DOHH2 (cell line): ENCODE measurements around the gene GMPR2.

Experiments
- H3F3A ChIP-seq: fragments of 200-600 bp; sonication (generic), shearing (Covaris generic); 2 replicates; pipeline ENCODE4 v1.6.0; 2016; ENCODE audit warnings: antibody characterized with exemption, mild to moderate bottlenecking; ENCODE audit not compliant: control insufficient read depth, insufficient read depth
- H3K27ac ChIP-seq: fragments of 200-600 bp; sonication (generic); 2 replicates; pipeline ENCODE4 v1.5.1; 2014; ENCODE audit warnings: low read depth, mild to moderate bottlenecking, low read length, moderate library complexity
- H3K27me3 ChIP-seq: fragments of 200-600 bp; sonication (generic); 2 replicates; pipeline ENCODE4 v1.6.1; 2014; ENCODE audit warnings: mild to moderate bottlenecking, low read length, mixed read lengths; ENCODE audit not compliant: control insufficient read depth
- H3K36me3 ChIP-seq: fragments of 200-600 bp; sonication (generic); 2 replicates; pipeline ENCODE4 v1.6.1; 2014; ENCODE audit warnings: mild to moderate bottlenecking, low read length, moderate library complexity, mixed read lengths; ENCODE audit not compliant: control insufficient read depth
- H3K4me1 ChIP-seq: fragments of 200-600 bp; sonication (generic); 2 replicates; pipeline ENCODE4 v1.6.1; 2014; ENCODE audit warnings: mild to moderate bottlenecking, low read length, mixed read lengths; ENCODE audit not compliant: control insufficient read depth
- H3K4me2 ChIP-seq: fragments of 200-600 bp; sonication (generic); 2 replicates; pipeline ENCODE4 v1.6.0; 2014; ENCODE audit warnings: mild to moderate bottlenecking, low read length, moderate library complexity
- H3K4me3 ChIP-seq: fragments of 200-600 bp; sonication (generic); 2 replicates; pipeline ENCODE4 v1.5.1; 2014; ENCODE audit warnings: mild to moderate bottlenecking, low read length, mixed read lengths
- H3K79me2 ChIP-seq: fragments of 200-600 bp; sonication (generic); 2 replicates; pipeline ENCODE4 v1.6.1; 2014; ENCODE audit warnings: mild to moderate bottlenecking, low read length, mixed read lengths; ENCODE audit not compliant: control insufficient read depth
- H3K9me2 ChIP-seq: fragments of 200-600 bp; sonication (generic); replicated peaks from 2 replicates; pipeline ENCODE4 v1.6.1; 2014; ENCODE audit warnings: mild to moderate bottlenecking, low read length, mixed read lengths; ENCODE audit not compliant: control insufficient read depth
- H3K9me3 ChIP-seq: fragments of 200-600 bp; sonication (generic); 2 replicates; pipeline ENCODE4 v1.6.1; 2014; ENCODE audit warnings: antibody characterized with exemption, low read length, mixed read lengths; ENCODE audit not compliant: control insufficient read depth, insufficient read depth
- H4K20me1 ChIP-seq: fragments of 200-600 bp; sonication (generic); 2 replicates; pipeline ENCODE4 v1.6.0; 2014; ENCODE audit warnings: low read depth, mild to moderate bottlenecking, antibody characterized with exemption, low read length, moderate library complexity; ENCODE audit not compliant: control insufficient read depth, insufficient read depth
- EZH2phosphoT487 ChIP-seq: fragments of 200-600 bp; sonication (generic); IDR thresholded peaks from 2 replicates; pipeline ENCODE4 v1.6.1; 2017; ENCODE audit warnings: borderline replicate concordance, mild to moderate bottlenecking, antibody characterized with exemption, low read length, moderate library complexity, mixed read lengths
- TF ChIP-seq, protein P1 (sequence below): fragments of 200-600 bp; sonication (generic); IDR thresholded peaks from one replicate; pipeline ENCODE4 v1.5.1; 2014; ENCODE audit warnings: antibody characterized with exemption, mild to moderate bottlenecking, low read depth, low read length; ENCODE audit not compliant: poor library complexity, severe bottlenecking

Gene GMPR2

DNA sequence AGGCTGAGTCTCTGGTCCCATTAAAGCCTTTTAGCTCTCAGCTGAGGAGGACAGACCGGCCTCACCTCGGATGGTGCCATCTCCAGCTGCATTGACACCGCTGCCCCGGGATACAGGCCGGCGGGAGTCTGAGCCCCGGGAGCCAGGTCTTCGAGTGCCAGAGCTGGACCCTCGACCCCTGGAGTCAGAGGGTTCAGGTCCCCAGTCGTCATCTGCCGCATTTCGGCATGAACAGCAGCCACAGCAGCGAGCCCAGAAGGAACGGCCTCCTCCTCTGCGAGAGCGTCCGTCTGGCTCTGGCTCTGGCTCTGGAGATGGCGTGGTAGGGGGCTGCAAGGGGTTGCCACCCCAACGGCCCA, 29.2 kb downstream of the GMPR2 start:
- no peak overlapping the region for H3K4me2 ChIP-seq
- peaks cover 3% of the 10 kb centered on the region; the same call in 1 of the 2 replicates for H3F3A ChIP-seq
- H3K27me3 ChIP-seq, result no peaks in the 10 kb centered on the region
- TF ChIP-seq, protein P1, sequence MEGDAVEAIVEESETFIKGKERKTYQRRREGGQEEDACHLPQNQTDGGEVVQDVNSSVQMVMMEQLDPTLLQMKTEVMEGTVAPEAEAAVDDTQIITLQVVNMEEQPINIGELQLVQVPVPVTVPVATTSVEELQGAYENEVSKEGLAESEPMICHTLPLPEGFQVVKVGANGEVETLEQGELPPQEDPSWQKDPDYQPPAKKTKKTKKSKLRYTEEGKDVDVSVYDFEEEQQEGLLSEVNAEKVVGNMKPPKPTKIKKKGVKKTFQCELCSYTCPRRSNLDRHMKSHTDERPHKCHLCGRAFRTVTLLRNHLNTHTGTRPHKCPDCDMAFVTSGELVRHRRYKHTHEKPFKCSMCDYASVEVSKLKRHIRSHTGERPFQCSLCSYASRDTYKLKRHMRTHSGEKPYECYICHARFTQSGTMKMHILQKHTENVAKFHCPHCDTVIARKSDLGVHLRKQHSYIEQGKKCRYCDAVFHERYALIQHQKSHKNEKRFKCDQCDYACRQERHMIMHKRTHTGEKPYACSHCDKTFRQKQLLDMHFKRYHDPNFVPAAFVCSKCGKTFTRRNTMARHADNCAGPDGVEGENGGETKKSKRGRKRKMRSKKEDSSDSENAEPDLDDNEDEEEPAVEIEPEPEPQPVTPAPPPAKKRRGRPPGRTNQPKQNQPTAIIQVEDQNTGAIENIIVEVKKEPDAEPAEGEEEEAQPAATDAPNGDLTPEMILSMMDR, result no peak
- no peak for TF ChIP-seq EZH2phosphoT487
- no peaks in the 10 kb centered on the region for H3K9me3 ChIP-seq
- no peak overlapping the region for H3K4me3 ChIP-seq
- H3K27ac ChIP-seq, result no peak overlapping the region
- H4K20me1 ChIP-seq, result no peaks in the 10 kb centered on the region
- no peaks in the 10 kb centered on the region for H3K79me2 ChIP-seq
- H3K4me1 ChIP-seq, result no peaks in the 10 kb centered on the region
- H3K36me3 ChIP-seq, result no peaks in the 10 kb centered on the region
- no peaks in the 10 kb centered on the region for H3K9me2 ChIP-seq

GRCh38 chr14:24262821-24263733, 30.3 kb downstream of the GMPR2 start, which contains the start of gene TGM1:
Gene TGM1, minus strand, starts transcription at chr14:24263177. Its CDS starts 825 bp downstream, at chr14:24262352.
- Histone ChIP-seq H3K4me3 (no peak within 1 kb of the TSS), H3K4me1 (no peaks in the 10 kb centered on the region), H4K20me1 (no peaks in the 10 kb centered on the region), H3K79me2 (no peaks in the 10 kb centered on the region), H3K4me2 (no peak within 1 kb of the TSS), H3K9me3 (no peaks in the 10 kb centered on the region), H3K27ac (no peak within 1 kb of the TSS), H3K36me3 (no peaks in the 10 kb centered on the region), H3K9me2 (no peaks in the 10 kb centered on the region), H3F3A (no peaks in the 10 kb centered on the region), H3K27me3 (no peaks in the 10 kb centered on the region)
- TF ChIP-seq, protein P1, result no peak
- TF ChIP-seq EZH2phosphoT487, result no peak

- Histone ChIP-seq H3F3A (no peaks in the 10 kb centered on the region), H3K4me1 (no peaks in the 10 kb centered on the region), H3K27ac (no peak overlapping the region), H3K4me3 (no peak overlapping the region), H3K4me2 (no peak overlapping the region), H3K9me2 (no peaks in the 10 kb centered on the region), H4K20me1 (no peaks in the 10 kb centered on the region), H3K9me3 (no peaks in the 10 kb centered on the region), H3K27me3 (no peaks in the 10 kb centered on the region), H3K79me2 (no peaks in the 10 kb centered on the region), H3K36me3 (no peaks in the 10 kb centered on the region)
- no peak for TF ChIP-seq EZH2phosphoT487
- TF ChIP-seq, protein P1, result no peak
These were observed 31.1 kb downstream of the GMPR2 start for GRCh38 chr14:24263848-24264247.
